HepG2 (cell line): ENCODE measurements around the gene SPINDOC. TPM values are rescaled to one million over a fixed set of nuclear protein-coding genes. Genes with fewer than 3 reads are reported as not detected.
A peak's percentile ranks its signal among the peaks of the same experiment; 100 is the strongest.

Source experiments
- ARID4A ChIP-seq: sonication (generic); formaldehyde crosslinking; IDR thresholded peaks from 2 replicates; pipeline ENCODE4 v1.5.0; 2020; ENCODE audit warnings: mild to moderate bottlenecking, missing genetic modification reagents, borderline replicate concordance
- CBX1 ChIP-seq: IDR thresholded peaks from one replicate; pipeline ENCODE4 v1.6.1; 2016; ENCODE audit warnings: antibody characterized with exemption, low read depth
- HMG20B ChIP-seq: conservative IDR thresholded peaks from 2 replicates; pipeline ENCODE4 v1.6.1; 2016; ENCODE audit warnings: missing genetic modification reagents, missing compliant biosample characterization
- MTERF4 ChIP-seq: sonication (generic); formaldehyde crosslinking; IDR thresholded peaks from 2 replicates; pipeline ENCODE4 v1.8.0; 2023; ENCODE audit warnings: mild to moderate bottlenecking, missing genetic modification reagents
- SNAPC2 ChIP-seq: sonication (generic); formaldehyde crosslinking; IDR thresholded peaks from 2 replicates; pipeline ENCODE4 v1.8.1; 2022; ENCODE audit warnings: mild to moderate bottlenecking, missing genetic modification reagents
- TEAD3 ChIP-seq: optimal IDR thresholded peaks from 2 replicates; pipeline ENCODE3; 2016; ENCODE audit warnings: borderline replicate concordance
- TFDP2 ChIP-seq: sonication (generic); formaldehyde crosslinking; IDR thresholded peaks from 2 replicates; pipeline ENCODE4 v1.4.0; 2020; ENCODE audit warnings: missing genetic modification reagents
- THAP7 ChIP-seq: sonication (generic); formaldehyde crosslinking; IDR thresholded peaks from 2 replicates; pipeline ENCODE4 v1.8.1; 2023; ENCODE audit warnings: mild to moderate bottlenecking, missing genetic modification reagents
- TP53 ChIP-seq: sonication (generic); formaldehyde crosslinking; conservative IDR thresholded peaks from 2 replicates; pipeline ENCODE4 v1.4.0; 2020; ENCODE audit warnings: missing genetic modification reagents
- ZBED4 ChIP-seq: sonication (generic); formaldehyde crosslinking; IDR thresholded peaks from 2 replicates; pipeline ENCODE4 v1.4.0; 2020; ENCODE audit warnings: missing genetic modification reagents, borderline replicate concordance
- ZBTB10 ChIP-seq: sonication (generic); formaldehyde crosslinking; IDR thresholded peaks from 2 replicates; pipeline ENCODE4 v1.4.0; 2020; ENCODE audit warnings: missing genetic modification reagents, borderline replicate concordance
- ZC3H4 ChIP-seq: sonication (generic); formaldehyde crosslinking; IDR thresholded peaks from 2 replicates; pipeline ENCODE4 v1.4.0; 2020; ENCODE audit warnings: missing genetic modification reagents, borderline replicate concordance
- ZNF205 ChIP-seq: IDR thresholded peaks from 2 replicates; pipeline ENCODE4 v1.6.1; 2018; ENCODE audit warnings: missing biosample characterization, missing genetic modification reagents
- ZNF777 ChIP-seq: sonication (generic); formaldehyde crosslinking; IDR thresholded peaks from 2 replicates; pipeline ENCODE4 v1.4.0; 2020; ENCODE audit warnings: missing genetic modification reagents
- polyA plus RNA-seq, 8 experiments: library from polyadenylated mRNA; depleted of rRNA in 3 of 8; stranded (reverse) in 7 of 8; unstranded in 1 of 8; fragments of >200 nt; fragmentation: Illumina TruSeq in 4 of 8; extraction: Trizol in 4 of 8; gene quantifications; 2 replicates each; pipeline versions ENCODE4 v1.2.1 to v1.2.3, GENCODE V29; 2011 to 2016; ENCODE audit warnings: low read depth in 4 of 8, missing spikeins in 1 of 8, mixed read lengths in 1 of 8; ENCODE audit not compliant: insufficient read depth in 1 of 8
- total RNA-seq, 5 experiments: library from RNA; depleted of rRNA; stranded (reverse); fragments of >200 nt; fragmentation: Illumina TruSeq; extraction: Trizol; gene quantifications; 2 replicates each; pipeline ENCODE4 v1.2.3, GENCODE V29; 2016; ENCODE audit warnings: low read depth in 1 of 5

SPINDOC gene
- total and polyA plus RNA-seq, 2 of the 13 experiments (the other 11 are each of a cell fraction or from before 2014, with no cell fraction given): 21.4 to 29.9 TPM

GRCh38 chr11:63862923-63863322 is 49.7 kb downstream of the SPINDOC start (continued):
- no peak; the same call in 1 of the 2 replicates for TF ChIP-seq ARID4A (CRISPR knock-in tag)
- no peak for TF ChIP-seq TP53
- TF ChIP-seq MTERF4 (CRISPR knock-in tag): no peak
- no peak for TF ChIP-seq THAP7
- TF ChIP-seq CBX1: no peak
- TF ChIP-seq ZNF205 (CRISPR knock-in tag): no peak
- no peak for TF ChIP-seq ZNF777 (CRISPR knock-in tag)
- TF ChIP-seq ZBTB10 (CRISPR knock-in tag): no peak
- no peak for TF ChIP-seq HMG20B (CRISPR knock-in tag)
- no peak for TF ChIP-seq TFDP2 (CRISPR knock-in tag)
- TF ChIP-seq ZBED4 (CRISPR knock-in tag): no peak
- TF ChIP-seq SNAPC2: no peak
- peak; percentile 71 for TF ChIP-seq TEAD3 (CRISPR knock-in tag)
- TF ChIP-seq ZC3H4 (CRISPR knock-in tag): no peak
